Natural killer cell (primary cell): Measurements from ENCODE around the gene SCYGR1. TPM values are rescaled to one million over a fixed set of nuclear protein-coding genes. Genes with fewer than 3 reads are reported as not detected.

Source experiments
- ATAC-seq, 3 donors: fragments of 150-1000 bp in 2 of 3; fragments of 200-7000 bp in 1 of 3; cut with Tn5 transposase; 1 replicate in 1 of 3; 2 replicates in 2 of 3; pipeline ENCODE4 v1.10.0; 2021; ENCODE audit warnings: mild to moderate bottlenecking in 2 of 3, moderate library complexity in 2 of 3
- DNase-seq, 2 donors: peaks; one replicate each; pipeline versions ENCODE4 v3.0.0 to v3.0.0-alpha.2; 2013 to 2021; ENCODE audit warnings: mixed read lengths in 1 of 2
- H3K27ac ChIP-seq: one replicate; pipeline ENCODE4 v1.5.1; 2013; ENCODE audit warnings: mild to moderate bottlenecking, low read length
- H3K27me3 ChIP-seq: one replicate; pipeline ENCODE4 v1.6.1; 2013; ENCODE audit warnings: low read length; ENCODE audit not compliant: control insufficient read depth, insufficient read depth
- H3K36me3 ChIP-seq: one replicate; pipeline ENCODE4 v1.6.1; 2013; ENCODE audit warnings: low read length; ENCODE audit not compliant: control insufficient read depth, insufficient read depth
- H3K4me1 ChIP-seq: one replicate; pipeline ENCODE4 v1.6.1; 2013; ENCODE audit warnings: low read length; ENCODE audit not compliant: control insufficient read depth, insufficient read depth
- H3K4me3 ChIP-seq: one replicate; pipeline ENCODE4 v1.5.1; 2013; ENCODE audit warnings: low read length
- H3K9me3 ChIP-seq: one replicate; pipeline ENCODE4 v1.6.1; 2013; ENCODE audit warnings: low read length; ENCODE audit not compliant: control insufficient read depth, insufficient read depth
- H3K27ac Mint-ChIP-seq, 2 donors: one replicate each; pipeline ENCODE4 v1.8.0; 2022; ENCODE audit warnings: mild to moderate bottlenecking in 2 of 2, mixed read lengths in 2 of 2, moderate library complexity in 1 of 2
- H3K27me3 Mint-ChIP-seq, 2 donors: one replicate each; pipeline ENCODE4 v1.8.0; 2022; ENCODE audit warnings: low read depth in 2 of 2, mixed read lengths in 2 of 2
- H3K36me3 Mint-ChIP-seq: one replicate; pipeline ENCODE4 v1.8.0; 2022; ENCODE audit warnings: mixed read lengths
- H3K4me1 Mint-ChIP-seq, 2 donors: one replicate each; pipeline ENCODE4 v1.8.0; 2022; ENCODE audit warnings: mixed read lengths in 2 of 2
- H3K4me3 Mint-ChIP-seq: one replicate; pipeline ENCODE4 v1.8.0; 2022; ENCODE audit warnings: mild to moderate bottlenecking, moderate library complexity, mixed read lengths
- H3K9me3 Mint-ChIP-seq, 2 donors: one replicate each; pipeline ENCODE4 v1.8.0; 2022; ENCODE audit warnings: mixed read lengths in 2 of 2
- WGBS: methylation state at CpG from one replicate; pipeline ENCODE4 v1.1.7; 2013; ENCODE audit warnings: missing lambda C conversion rate; ENCODE audit not compliant: insufficient coverage; 5-methylcytosine and 5-hydroxymethylcytosine counted together
- intact Hi-C: fragments of 100-400 bp; cut with micrococcal nuclease; formaldehyde crosslinking; loops from one replicate; pipeline ENCODE4 v1.14.2; 2022
- total RNA-seq, 4 donors: library from RNA; stranded (reverse); fragments of 120-200 nt in 1 of 4; gene quantifications; one replicate each; pipeline versions ENCODE4 v1.2.3 to v1.2.4, GENCODE V29; 2013 to 2022
- TF ChIP-seq, protein P1 (sequence below): fragments of 200-600 bp; IDR thresholded peaks from one replicate; pipeline ENCODE4 v1.8.0; 2022; ENCODE audit warnings: antibody characterized with exemption

The SCYGR1 gene
- total RNA-seq, 3 donors from 2014 or later (not counting 1 experiment from before 2014, with no cell fraction given): not detected

DNA sequence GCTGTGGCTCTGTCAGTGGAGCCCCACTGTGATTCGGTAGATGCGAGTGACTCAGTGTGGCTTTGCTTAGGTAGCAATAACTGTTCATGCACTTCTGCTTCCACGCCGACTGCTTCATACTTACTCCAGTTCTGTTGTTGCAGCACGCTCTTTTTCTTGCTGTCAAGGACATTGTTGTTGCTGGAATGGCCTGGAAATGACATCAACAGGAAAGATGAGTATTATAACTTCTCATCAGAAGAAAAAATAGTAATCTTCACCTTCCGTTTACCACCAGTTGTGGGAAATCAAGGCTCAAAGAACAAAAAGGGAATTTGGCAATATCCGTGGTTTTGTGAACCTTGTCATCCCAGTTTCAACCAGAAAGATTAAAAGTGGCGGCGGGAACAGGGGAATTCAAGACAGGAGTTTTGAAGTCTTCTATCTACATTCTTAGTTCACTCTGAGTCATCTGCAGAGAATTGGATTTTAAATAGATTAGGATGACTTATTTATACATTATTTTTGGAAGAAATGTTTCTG is 16.9 kb downstream of the SCYGR1 start:
- intact Hi-C loops: no loop called here
- H3K4me1 ChIP-seq: no peaks in the 10 kb centered on the region
- H3K9me3 Mint-ChIP-seq: no peaks in the 10 kb centered on the region
- H3K27ac Mint-ChIP-seq: no peak overlapping the region
- peak in 2 of 3 donors; percentile 39 to 66 for ATAC-seq
- H3K36me3 ChIP-seq: no peaks in the 10 kb centered on the region
- TF ChIP-seq, protein P1, sequence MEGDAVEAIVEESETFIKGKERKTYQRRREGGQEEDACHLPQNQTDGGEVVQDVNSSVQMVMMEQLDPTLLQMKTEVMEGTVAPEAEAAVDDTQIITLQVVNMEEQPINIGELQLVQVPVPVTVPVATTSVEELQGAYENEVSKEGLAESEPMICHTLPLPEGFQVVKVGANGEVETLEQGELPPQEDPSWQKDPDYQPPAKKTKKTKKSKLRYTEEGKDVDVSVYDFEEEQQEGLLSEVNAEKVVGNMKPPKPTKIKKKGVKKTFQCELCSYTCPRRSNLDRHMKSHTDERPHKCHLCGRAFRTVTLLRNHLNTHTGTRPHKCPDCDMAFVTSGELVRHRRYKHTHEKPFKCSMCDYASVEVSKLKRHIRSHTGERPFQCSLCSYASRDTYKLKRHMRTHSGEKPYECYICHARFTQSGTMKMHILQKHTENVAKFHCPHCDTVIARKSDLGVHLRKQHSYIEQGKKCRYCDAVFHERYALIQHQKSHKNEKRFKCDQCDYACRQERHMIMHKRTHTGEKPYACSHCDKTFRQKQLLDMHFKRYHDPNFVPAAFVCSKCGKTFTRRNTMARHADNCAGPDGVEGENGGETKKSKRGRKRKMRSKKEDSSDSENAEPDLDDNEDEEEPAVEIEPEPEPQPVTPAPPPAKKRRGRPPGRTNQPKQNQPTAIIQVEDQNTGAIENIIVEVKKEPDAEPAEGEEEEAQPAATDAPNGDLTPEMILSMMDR: no peak
- DNase-seq: peak in 1 of 2 donors; percentile 7
- H3K27ac ChIP-seq: no peak overlapping the region
- H3K4me3 Mint-ChIP-seq: no peak overlapping the region
- H3K36me3 Mint-ChIP-seq: no peaks in the 10 kb centered on the region
- H3K9me3 ChIP-seq: no peaks in the 10 kb centered on the region
- H3K27me3 Mint-ChIP-seq: peaks cover 7% of the 10 kb centered on the region in 2 donors
- peaks cover 0 to 7% of the 10 kb centered on the region in 2 donors for H3K4me1 Mint-ChIP-seq
- H3K4me3 ChIP-seq: no peak overlapping the region
- H3K27me3 ChIP-seq: no peaks in the 10 kb centered on the region
- WGBS: 70% methylated on average over 9 of the region's 9 CpGs

DNA sequence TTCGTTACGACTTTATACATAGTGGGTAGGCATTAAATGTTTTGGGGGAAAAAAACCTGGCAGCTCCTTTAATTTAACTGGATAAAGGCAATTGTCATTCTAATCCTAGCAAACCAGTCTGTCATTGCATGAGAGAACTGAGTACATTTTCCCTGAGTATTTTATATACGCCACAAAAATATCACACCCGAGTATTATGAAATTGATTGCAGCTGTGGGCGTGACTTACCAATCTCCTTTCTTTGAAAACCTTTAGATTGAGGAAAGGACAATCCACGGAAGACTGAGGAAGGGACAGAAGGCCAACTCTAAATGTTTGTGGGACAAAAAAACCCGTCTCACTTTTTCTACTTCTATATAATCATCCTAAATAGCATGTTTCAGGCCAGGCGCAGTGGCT is 17.7 kb downstream of the SCYGR1 start:
- no peaks in the 10 kb centered on the region for H3K36me3 ChIP-seq
- WGBS: 94% methylated on average over 8 of the region's 8 CpGs
- Mint-ChIP-seq H3K4me1 (peaks cover 0 to 7% of the 10 kb centered on the region in 2 donors), H3K36me3 (no peaks in the 10 kb centered on the region), H3K9me3 (no peaks in the 10 kb centered on the region), H3K4me3 (no peak overlapping the region), H3K27ac (no peak overlapping the region), H3K27me3 (peaks cover 7% of the 10 kb centered on the region in 2 donors)
- TF ChIP-seq, protein P1: no peak
- ATAC-seq (no peak), DNase-seq (no peak)
- no peak overlapping the region for H3K27ac ChIP-seq
- intact Hi-C loops: no loop called here
- no peaks in the 10 kb centered on the region for H3K9me3 ChIP-seq
- H3K4me1 ChIP-seq: no peaks in the 10 kb centered on the region
- no peak overlapping the region for H3K4me3 ChIP-seq
- H3K27me3 ChIP-seq: no peaks in the 10 kb centered on the region

DNA sequence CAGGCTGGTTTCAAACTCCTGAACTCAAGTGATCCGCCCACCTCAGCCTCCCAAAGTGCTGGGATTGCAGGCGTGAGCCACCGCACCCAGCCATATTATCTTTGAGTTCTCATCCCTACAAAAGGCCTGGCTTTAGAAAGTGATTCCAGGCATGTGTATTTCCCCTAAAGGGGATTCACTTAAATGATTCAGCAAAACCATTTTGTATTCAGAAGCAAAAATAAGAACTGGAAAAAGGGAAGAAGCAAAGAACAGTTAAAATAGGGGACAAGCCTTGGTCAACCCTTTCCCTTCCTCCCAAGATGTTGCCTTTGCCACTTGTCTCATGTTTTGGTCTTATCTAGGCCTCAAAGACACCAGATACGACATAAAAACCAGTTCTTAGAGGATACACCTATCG is 19.2 kb downstream of the SCYGR1 start:
- Histone ChIP-seq H3K4me3 (no peak overlapping the region), H3K36me3 (no peaks in the 10 kb centered on the region), H3K27me3 (no peaks in the 10 kb centered on the region), H3K4me1 (no peaks in the 10 kb centered on the region), H3K27ac (no peak overlapping the region), H3K9me3 (no peaks in the 10 kb centered on the region)
- WGBS: 92% methylated on average over 5 of the region's 5 CpGs
- Mint-ChIP-seq H3K4me3 (no peak overlapping the region), H3K9me3 (no peaks in the 10 kb centered on the region), H3K36me3 (no peaks in the 10 kb centered on the region), H3K27ac (no peak overlapping the region), H3K4me1 (peaks cover 0 to 7% of the 10 kb centered on the region in 2 donors), H3K27me3 (peaks cover 7% of the 10 kb centered on the region in 2 donors)
- ATAC-seq: no peak
- intact Hi-C loops: loop anchor here (10.0 kb wide), 1 partner anchor 396 kb away; no protein-coding TSS in a partner anchor
- TF ChIP-seq, protein P1: no peak
- DNase-seq: no peak

DNA sequence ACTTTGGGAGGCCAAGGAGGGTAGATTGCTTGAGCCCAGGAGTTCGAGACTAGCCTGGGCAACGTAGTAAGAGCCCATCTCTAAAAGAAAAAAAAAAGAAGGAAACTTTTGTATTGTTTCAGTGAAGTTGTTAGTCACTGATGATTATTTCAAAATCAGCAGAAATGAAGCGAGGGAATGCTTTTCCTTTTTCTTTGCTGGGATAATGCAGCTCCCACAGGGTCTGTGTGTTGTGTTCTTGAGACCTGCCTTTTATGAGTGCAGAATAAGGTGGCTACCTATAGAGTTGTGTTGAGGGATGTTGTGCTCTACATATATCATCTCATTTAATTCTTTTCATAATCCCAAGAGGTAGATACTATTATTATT is 20.3 kb downstream of the SCYGR1 start:
- H3K4me1 Mint-ChIP-seq: no peaks in the 10 kb centered on the region
- TF ChIP-seq, protein P1: no peak
- Histone ChIP-seq H3K4me1 (no peaks in the 10 kb centered on the region), H3K4me3 (no peak overlapping the region), H3K36me3 (no peaks in the 10 kb centered on the region), H3K27me3 (no peaks in the 10 kb centered on the region), H3K9me3 (no peaks in the 10 kb centered on the region), H3K27ac (no peak overlapping the region)
- H3K9me3 Mint-ChIP-seq: no peaks in the 10 kb centered on the region
- intact Hi-C loops: loop anchor here (10.0 kb wide), 1 partner anchor 397 kb away; no protein-coding TSS in a partner anchor
- no peak overlapping the region for H3K4me3 Mint-ChIP-seq
- H3K36me3 Mint-ChIP-seq: no peaks in the 10 kb centered on the region
- no peak for ATAC-seq
- no peak overlapping the region for H3K27ac Mint-ChIP-seq
- no peak for DNase-seq
- peaks cover 3 to 7% of the 10 kb centered on the region in 2 donors for H3K27me3 Mint-ChIP-seq
- WGBS: 92% methylated on average over 3 of the region's 3 CpGs
